Activated CD4-positive, alpha-beta T cell treated with anti-CD3 and anti-CD28 coated beads, Interleukin-2, amount 10 ng/mL, durations not matched to agents 24 days and 14 days (primary cell): Measurements from ENCODE around the gene TRMT13. TPM values are rescaled to one million over a fixed set of nuclear protein-coding genes. Genes with fewer than 3 reads are reported as not detected.

Experiments used
- DNase-seq: peaks from one replicate; pipeline ENCODE4 v3.0.0; 2022
- H3K27ac Mint-ChIP-seq: one replicate; pipeline ENCODE4 v1.8.0; 2022; ENCODE audit warnings: mild to moderate bottlenecking, mixed read lengths
- H3K27me3 Mint-ChIP-seq: one replicate; pipeline ENCODE4 v1.8.0; 2022; ENCODE audit warnings: mixed read lengths
- H3K36me3 Mint-ChIP-seq: one replicate; pipeline ENCODE4 v1.8.0; 2022; ENCODE audit warnings: low read depth, mild to moderate bottlenecking, mixed read lengths
- H3K4me1 Mint-ChIP-seq: one replicate; pipeline ENCODE4 v1.8.0; 2021; ENCODE audit warnings: mixed read lengths
- H3K4me3 Mint-ChIP-seq: one replicate; pipeline ENCODE4 v1.8.0; 2022; ENCODE audit warnings: mild to moderate bottlenecking, moderate library complexity, mixed read lengths
- H3K9me3 Mint-ChIP-seq: one replicate; pipeline ENCODE4 v1.8.0; 2021; ENCODE audit warnings: mixed read lengths
- intact Hi-C: fragments of 100-400 bp; cut with micrococcal nuclease; formaldehyde crosslinking; loops from one replicate; pipeline ENCODE4 v1.15.1; 2023
- total RNA-seq: library from RNA; stranded (reverse); gene quantifications from 2 replicates; pipeline ENCODE4 v1.2.3, GENCODE V29; 2022

Gene TRMT13
- 24.3 and 25.5 TPM in 2 replicates for total RNA-seq

DNA sequence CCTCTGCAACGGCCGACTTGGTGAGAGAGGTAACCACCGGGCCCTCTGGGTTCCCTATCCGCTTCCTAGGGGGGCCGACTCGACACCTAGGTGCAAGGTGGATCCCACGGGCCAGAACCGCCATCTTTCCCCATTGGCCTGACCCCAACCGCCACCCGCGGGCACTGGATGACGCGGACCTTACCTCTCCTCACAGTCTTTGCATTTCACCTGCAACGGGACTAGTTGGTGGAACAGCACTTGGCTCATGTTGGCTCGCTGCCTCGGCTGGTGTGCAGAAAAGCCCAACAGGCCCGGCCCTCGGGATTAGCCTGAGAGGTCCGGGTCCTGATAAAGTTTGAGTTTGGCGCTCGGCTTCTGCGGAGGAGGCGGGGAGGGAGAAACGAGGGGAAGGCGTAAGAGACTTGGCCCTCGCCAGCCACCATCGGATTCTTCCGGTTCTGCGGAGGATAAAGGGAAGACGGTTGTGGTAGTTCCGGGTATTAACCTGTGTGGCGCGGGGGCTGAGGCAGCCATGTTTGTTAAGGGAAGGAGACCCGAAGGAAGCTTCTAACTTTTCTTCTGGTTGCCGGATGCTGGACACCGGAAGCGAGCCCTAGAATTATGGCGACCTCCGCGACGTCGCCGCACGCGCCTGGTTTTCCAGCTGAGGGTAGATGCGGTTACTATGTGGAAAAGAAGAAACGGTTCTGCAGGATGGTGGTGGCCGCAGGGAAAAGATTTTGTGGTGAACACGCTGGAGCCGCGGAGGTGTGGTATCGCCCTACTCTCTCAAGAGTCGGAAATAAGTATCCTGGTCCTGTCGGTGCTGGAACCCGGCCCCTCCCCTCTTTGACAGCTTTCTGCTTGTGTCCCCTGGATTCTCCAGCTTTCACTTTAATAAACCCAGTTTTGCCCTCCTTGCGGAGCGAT is at the start of gene TRMT13, which contains the start of gene SASS6:
Gene TRMT13, plus strand, starts transcription at position 598 of the 912 bp plus-strand sequence. Its CDS starts 6 bp downstream, at position 604.
Gene SASS6, minus strand, starts transcription at position 365 of the 912 bp plus-strand sequence. Its CDS starts 116 bp downstream, at position 249.
- Mint-ChIP-seq H3K4me3 (peak within 1 kb of the TSS; percentile 100), H3K9me3 (no peaks in the 10 kb centered on the region), H3K4me1 (peaks cover 38% of the 10 kb centered on the region), H3K36me3 (peaks cover 14% of the 10 kb centered on the region), H3K27me3 (peaks cover 3% of the 10 kb centered on the region), H3K27ac (peak within 1 kb of the TSS; percentile 97)
- DNase-seq = peak; percentile 98
- intact Hi-C loops = loop anchor here (1.0 to 5.0 kb wide), 10 partner anchors 95 to 763 kb away; partner anchors contain the start of genes AGL, CDC14A, DBT and RTCA

DNA sequence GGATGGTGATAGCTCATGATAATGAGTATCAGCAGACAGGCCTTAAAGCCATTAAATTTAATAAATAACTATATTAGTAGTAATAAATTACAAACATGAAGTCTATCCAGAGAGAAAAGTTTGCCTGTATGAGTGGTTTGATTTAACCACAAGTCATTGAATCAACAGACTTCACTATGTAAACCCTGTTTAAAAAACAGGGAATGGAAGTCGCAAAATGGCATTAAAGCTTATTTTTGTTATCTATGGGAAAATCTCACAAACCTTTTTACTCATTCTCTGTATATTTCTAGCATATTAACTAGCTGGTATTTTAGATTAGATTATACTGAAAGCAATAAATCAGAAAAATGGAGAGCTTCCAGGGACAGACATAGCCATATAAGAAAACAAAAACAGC is 45.6 kb upstream of the TRMT13 start:
- DNase-seq = no peak
- no peak overlapping the region for H3K27ac Mint-ChIP-seq
- no peaks in the 10 kb centered on the region for H3K9me3 Mint-ChIP-seq
- no peaks in the 10 kb centered on the region for H3K27me3 Mint-ChIP-seq
- peaks cover 25% of the 10 kb centered on the region for H3K36me3 Mint-ChIP-seq
- intact Hi-C loops = loop anchor here (5.0 kb wide), 1 partner anchor 35 kb away; no protein-coding TSS in a partner anchor
- peaks cover 3% of the 10 kb centered on the region for H3K4me1 Mint-ChIP-seq
- H3K4me3 Mint-ChIP-seq = no peak overlapping the region

DNA sequence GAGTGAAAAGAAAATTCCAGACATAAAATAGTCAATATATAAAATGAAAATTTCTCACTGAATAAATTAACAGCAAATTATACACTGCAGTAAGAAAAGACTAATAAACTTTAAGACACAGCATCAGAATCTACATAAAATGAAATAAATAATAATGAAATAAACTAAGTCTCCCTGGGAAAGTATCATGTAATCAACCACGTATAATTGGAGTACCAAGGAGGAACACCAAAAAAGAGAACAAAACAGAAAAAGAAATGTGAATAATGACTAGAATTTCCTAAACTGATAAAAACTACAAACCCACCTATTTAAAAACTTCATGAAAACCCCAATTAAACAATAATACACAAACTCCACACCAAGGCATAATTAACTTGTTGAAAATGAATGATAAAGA is 43.9 kb upstream of the TRMT13 start:
- H3K9me3 Mint-ChIP-seq = no peaks in the 10 kb centered on the region
- no peak overlapping the region for H3K27ac Mint-ChIP-seq
- DNase-seq = no peak
- H3K36me3 Mint-ChIP-seq = peaks cover 32% of the 10 kb centered on the region
- H3K27me3 Mint-ChIP-seq = no peaks in the 10 kb centered on the region
- H3K4me1 Mint-ChIP-seq = peaks cover 3% of the 10 kb centered on the region
- no peak overlapping the region for H3K4me3 Mint-ChIP-seq
- intact Hi-C loops = loop anchor here (5.0 kb wide), 1 partner anchor 37 kb away; no protein-coding TSS in a partner anchor

DNA sequence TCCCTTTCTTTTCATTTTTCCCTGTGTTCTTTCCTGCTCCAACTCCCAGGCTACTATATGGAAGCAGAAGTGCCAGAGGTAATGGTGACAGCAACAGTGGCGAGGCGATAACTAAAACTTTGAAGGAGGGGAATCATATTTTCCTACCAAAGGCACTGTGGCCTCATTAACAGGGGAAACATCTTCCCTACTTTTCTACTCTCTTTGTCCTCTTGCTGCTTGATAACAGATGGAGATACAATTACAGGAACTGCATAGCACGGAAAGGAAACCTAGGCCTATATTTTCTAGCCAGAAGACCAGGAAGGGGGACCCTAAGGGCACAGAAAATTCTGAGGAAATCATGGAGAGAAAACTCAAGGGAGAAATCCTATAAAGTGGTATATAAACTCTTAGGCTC is 42.5 kb upstream of the TRMT13 start:
- intact Hi-C loops = no loop called here
- Mint-ChIP-seq H3K4me3 (no peak overlapping the region), H3K27ac (no peak overlapping the region), H3K36me3 (peaks cover 31% of the 10 kb centered on the region), H3K4me1 (peaks cover 3% of the 10 kb centered on the region), H3K27me3 (no peaks in the 10 kb centered on the region), H3K9me3 (no peaks in the 10 kb centered on the region)
- no peak for DNase-seq

- no peak overlapping the region for H3K27ac Mint-ChIP-seq
- H3K4me1 Mint-ChIP-seq = no peaks in the 10 kb centered on the region
Measured at GRCh38 chr1:100100202-100100601, 32.8 kb upstream of the TRMT13 start.

DNA sequence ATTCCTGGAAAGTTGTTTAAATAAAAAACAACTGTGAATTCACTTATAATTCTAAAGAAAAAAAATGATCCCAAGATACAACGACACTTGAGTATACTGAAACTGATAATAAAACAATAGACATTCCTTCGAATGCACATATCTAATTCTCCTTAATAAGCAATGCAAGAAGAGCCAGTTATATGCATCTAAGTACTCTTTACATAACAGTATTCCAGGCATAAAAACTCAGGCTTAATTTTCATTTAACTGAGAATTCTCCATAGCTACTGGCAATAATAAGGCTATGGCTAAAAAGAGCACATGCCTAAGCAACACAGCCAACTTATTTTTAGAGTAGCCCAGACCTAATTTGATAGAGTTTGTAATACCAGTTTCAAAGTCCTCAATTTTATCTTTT is 31.4 kb upstream of the TRMT13 start:
- no peaks in the 10 kb centered on the region for H3K4me1 Mint-ChIP-seq
- no peaks in the 10 kb centered on the region for H3K9me3 Mint-ChIP-seq
- peaks cover 43% of the 10 kb centered on the region for H3K36me3 Mint-ChIP-seq
- intact Hi-C loops = no loop called here
- H3K27me3 Mint-ChIP-seq = no peaks in the 10 kb centered on the region
- no peak for DNase-seq
- H3K4me3 Mint-ChIP-seq = no peak overlapping the region
- H3K27ac Mint-ChIP-seq = no peak overlapping the region

More at GRCh38 chr1:100100202-100100601, 32.8 kb upstream of the TRMT13 start:
- DNase-seq = no peak
- H3K9me3 Mint-ChIP-seq = peaks cover 4% of the 10 kb centered on the region
- peaks cover 45% of the 10 kb centered on the region for H3K36me3 Mint-ChIP-seq
- no peaks in the 10 kb centered on the region for H3K27me3 Mint-ChIP-seq
- intact Hi-C loops = no loop called here
- no peak overlapping the region for H3K4me3 Mint-ChIP-seq

DNA sequence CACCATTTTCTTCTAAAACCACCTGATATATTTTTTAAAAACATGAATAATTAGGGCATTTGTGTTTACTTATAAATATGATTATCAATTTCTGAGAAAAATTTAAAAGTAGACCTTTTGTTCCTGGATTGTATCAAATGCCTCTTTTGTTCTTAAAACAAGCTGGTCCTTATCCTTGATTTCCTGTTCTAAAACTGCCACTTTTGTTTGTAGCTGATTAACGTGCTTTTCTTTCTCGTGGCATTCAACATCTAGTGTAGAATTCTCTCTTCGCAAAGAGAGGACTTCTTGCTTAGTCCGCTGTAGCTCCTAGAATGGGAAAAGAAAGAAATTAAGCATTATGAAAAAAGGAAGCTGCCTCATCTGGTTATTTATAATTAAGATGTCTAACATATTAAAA is 25.3 kb upstream of the TRMT13 start:
- no peak overlapping the region for H3K4me3 Mint-ChIP-seq

GRCh38 chr1:100109554-100110066 is 23.4 kb upstream of the TRMT13 start:
- Mint-ChIP-seq H3K27ac (no peak overlapping the region), H3K4me3 (no peak overlapping the region), H3K27me3 (no peaks in the 10 kb centered on the region), H3K36me3 (peaks cover 20% of the 10 kb centered on the region), H3K9me3 (no peaks in the 10 kb centered on the region), H3K4me1 (peaks cover 5% of the 10 kb centered on the region)
- intact Hi-C loops = no loop called here
- no peak for DNase-seq

More for the DNA sequence above, 25.3 kb upstream of the TRMT13 start:
- DNase-seq = no peak
- H3K27ac Mint-ChIP-seq = no peak overlapping the region
- H3K27me3 Mint-ChIP-seq = no peaks in the 10 kb centered on the region
- H3K36me3 Mint-ChIP-seq = peaks cover 27% of the 10 kb centered on the region
- H3K4me1 Mint-ChIP-seq = peaks cover 5% of the 10 kb centered on the region
- H3K9me3 Mint-ChIP-seq = no peaks in the 10 kb centered on the region
- intact Hi-C loops = no loop called here

DNA sequence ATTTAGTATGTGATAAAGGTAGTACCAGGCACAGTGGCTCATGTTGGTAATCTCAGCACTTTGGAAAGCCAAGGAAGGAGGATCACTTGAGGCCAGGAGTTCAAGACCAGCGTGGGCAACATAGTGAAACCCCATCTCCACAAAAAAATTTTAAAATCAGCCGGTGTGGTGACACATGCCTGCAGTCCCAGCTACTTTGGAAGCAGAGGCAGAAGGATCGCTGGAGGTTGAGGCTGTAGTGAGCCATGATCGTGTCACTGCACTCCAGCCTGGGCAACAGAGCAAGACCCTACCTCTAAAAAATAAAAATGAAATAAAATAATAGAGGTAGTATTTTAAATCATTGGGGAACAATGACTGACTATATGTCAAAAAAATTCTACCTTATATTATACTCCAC is 17.4 kb upstream of the TRMT13 start:
- peaks cover 25% of the 10 kb centered on the region for H3K36me3 Mint-ChIP-seq
- no peaks in the 10 kb centered on the region for H3K27me3 Mint-ChIP-seq
- H3K4me1 Mint-ChIP-seq = no peaks in the 10 kb centered on the region
- DNase-seq = no peak
- intact Hi-C loops = no loop called here
- H3K27ac Mint-ChIP-seq = no peak overlapping the region
- H3K4me3 Mint-ChIP-seq = no peak overlapping the region
- no peaks in the 10 kb centered on the region for H3K9me3 Mint-ChIP-seq

DNA sequence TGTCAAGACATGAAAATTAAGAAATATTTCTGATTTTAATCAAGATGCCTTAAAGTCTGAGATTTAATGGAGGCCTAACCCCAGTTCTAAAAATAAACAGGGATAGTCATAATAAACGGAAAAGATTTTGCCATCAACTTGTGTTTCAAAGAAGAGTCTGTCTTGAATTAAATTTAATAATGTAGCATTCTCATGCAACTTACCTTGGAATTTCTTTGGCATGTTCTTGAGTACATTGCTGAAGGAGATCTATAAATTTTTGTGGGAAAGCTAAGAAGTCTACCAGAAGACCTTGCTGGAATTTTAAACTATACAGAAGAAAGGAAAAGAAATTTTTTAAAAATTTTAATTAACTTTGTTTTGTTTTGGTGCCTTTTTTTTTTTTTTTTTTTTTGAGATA is 10.8 kb upstream of the TRMT13 start:
- DNase-seq = no peak
- H3K4me3 Mint-ChIP-seq = no peak overlapping the region
- no peaks in the 10 kb centered on the region for H3K9me3 Mint-ChIP-seq
- peaks cover 1% of the 10 kb centered on the region for H3K4me1 Mint-ChIP-seq
- H3K27me3 Mint-ChIP-seq = no peaks in the 10 kb centered on the region
- peaks cover 28% of the 10 kb centered on the region for H3K36me3 Mint-ChIP-seq
- intact Hi-C loops = no loop called here
- H3K27ac Mint-ChIP-seq = no peak overlapping the region

GRCh38 chr1:100127226-100127625 is 5.7 kb upstream of the TRMT13 start:
- H3K9me3 Mint-ChIP-seq = no peaks in the 10 kb centered on the region
- intact Hi-C loops = no loop called here
- no peaks in the 10 kb centered on the region for H3K27me3 Mint-ChIP-seq
- no peak for DNase-seq
- H3K4me3 Mint-ChIP-seq = no peak overlapping the region
- peaks cover 26% of the 10 kb centered on the region for H3K4me1 Mint-ChIP-seq
- no peak overlapping the region for H3K27ac Mint-ChIP-seq
- H3K36me3 Mint-ChIP-seq = peaks cover 8% of the 10 kb centered on the region

- peak overlapping the region; percentile 7 for H3K27ac Mint-ChIP-seq
- intact Hi-C loops = loop anchor here (5.0 kb wide), 1 partner anchor 117 kb away; the partner anchor contains the start of gene DBT
- H3K27me3 Mint-ChIP-seq = peaks cover 3% of the 10 kb centered on the region
- no peak for DNase-seq
- H3K9me3 Mint-ChIP-seq = no peaks in the 10 kb centered on the region
- H3K4me3 Mint-ChIP-seq = no peak overlapping the region
- H3K4me1 Mint-ChIP-seq = peaks cover 43% of the 10 kb centered on the region
- H3K36me3 Mint-ChIP-seq = peaks cover 10% of the 10 kb centered on the region
Measured at GRCh38 chr1:100130552-100131077, 2.3 kb upstream of the TRMT13 start.

DNA sequence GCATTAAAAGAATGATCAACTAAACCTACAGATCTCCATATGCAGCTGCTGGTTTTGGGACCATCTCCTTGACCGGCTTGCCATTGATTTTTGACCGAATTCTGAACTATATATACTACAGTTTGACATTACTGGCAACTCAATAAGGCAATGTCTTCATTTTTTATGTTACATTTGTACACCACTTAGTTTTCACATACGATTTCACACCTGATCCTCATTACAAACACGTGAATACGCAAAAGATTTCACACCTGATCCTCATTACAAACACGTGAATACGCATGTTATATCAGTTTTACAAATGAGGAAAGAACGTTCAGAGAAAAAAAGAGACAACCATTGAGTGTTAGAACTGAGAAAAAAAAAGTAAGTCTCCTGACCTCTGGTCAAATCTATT is 1.3 kb upstream of the TRMT13 start:
- Mint-ChIP-seq H3K9me3 (no peaks in the 10 kb centered on the region), H3K27ac (peak overlapping the region; percentile 97), H3K4me1 (peaks cover 42% of the 10 kb centered on the region), H3K4me3 (peak overlapping the region; percentile 100), H3K36me3 (peaks cover 10% of the 10 kb centered on the region), H3K27me3 (peaks cover 3% of the 10 kb centered on the region)
- no peak for DNase-seq
- intact Hi-C loops = loop anchor here (2.0 to 5.0 kb wide), 3 partner anchors 116 to 309 kb away; partner anchors contain the start of genes AGL and DBT

- peak overlapping the region; percentile 2 for H3K4me3 Mint-ChIP-seq
- no peak for DNase-seq
- peaks cover 3% of the 10 kb centered on the region for H3K27me3 Mint-ChIP-seq
- H3K4me1 Mint-ChIP-seq = peaks cover 34% of the 10 kb centered on the region
- peaks cover 26% of the 10 kb centered on the region for H3K36me3 Mint-ChIP-seq
- intact Hi-C loops = loop anchor here (5.0 kb wide), 1 partner anchor 112 kb away; the partner anchor contains the start of gene DBT
- no peak overlapping the region for H3K27ac Mint-ChIP-seq
- H3K9me3 Mint-ChIP-seq = no peaks in the 10 kb centered on the region
Measured at GRCh38 chr1:100134872-100135271, 1.9 kb downstream of the TRMT13 start.
